Astrocyte of the spinal cord (primary cell): ENCODE data around the gene MAN1A1.

Experiments used
- DNase-seq: peaks from one replicate; pipeline ENCODE4 v3.0.0; 2011; ENCODE audit warnings: low read depth, low spot score
- H3K4me3 ChIP-seq: 2 replicates; pipeline ENCODE4 v1.5.1; 2011; ENCODE audit warnings: low read depth, mild to moderate bottlenecking, low read length, moderate library complexity
- in situ Hi-C: cut with HindIII; loops from 2 replicates; pipeline ENCODE4 v1.10.0; 2017; ENCODE audit warnings: low sequenced_read_pairs
- TF ChIP-seq, protein P1 (sequence below): IDR thresholded peaks from 2 replicates; pipeline ENCODE4 v1.5.1; 2012; ENCODE audit warnings: low read depth, mild to moderate bottlenecking, low read length, inconsistent platforms

MAN1A1 gene

DNA sequence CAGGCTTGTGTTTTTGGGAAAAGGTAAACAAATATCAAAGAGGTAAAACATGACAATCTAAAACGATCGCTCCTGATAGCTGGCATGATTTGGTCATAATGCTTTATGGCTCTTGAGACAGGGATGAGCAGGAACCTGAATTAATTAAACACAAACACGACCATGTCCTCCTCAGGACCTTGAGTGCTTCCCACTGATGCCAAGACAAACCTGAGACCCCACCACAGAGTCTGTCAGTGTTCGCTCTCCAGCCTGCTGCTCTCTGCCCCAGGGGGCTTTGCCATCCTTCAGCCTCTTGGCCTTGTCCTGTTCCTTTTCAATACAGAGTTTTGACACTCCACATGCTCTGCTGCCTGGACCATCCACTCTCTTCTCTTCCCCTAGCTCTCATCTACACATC, 119.4 kb downstream of the MAN1A1 start:
- H3K4me3 ChIP-seq: no peak overlapping the region
- DNase-seq: no peak
- in situ Hi-C loops: no loop called here
- TF ChIP-seq, protein P1, sequence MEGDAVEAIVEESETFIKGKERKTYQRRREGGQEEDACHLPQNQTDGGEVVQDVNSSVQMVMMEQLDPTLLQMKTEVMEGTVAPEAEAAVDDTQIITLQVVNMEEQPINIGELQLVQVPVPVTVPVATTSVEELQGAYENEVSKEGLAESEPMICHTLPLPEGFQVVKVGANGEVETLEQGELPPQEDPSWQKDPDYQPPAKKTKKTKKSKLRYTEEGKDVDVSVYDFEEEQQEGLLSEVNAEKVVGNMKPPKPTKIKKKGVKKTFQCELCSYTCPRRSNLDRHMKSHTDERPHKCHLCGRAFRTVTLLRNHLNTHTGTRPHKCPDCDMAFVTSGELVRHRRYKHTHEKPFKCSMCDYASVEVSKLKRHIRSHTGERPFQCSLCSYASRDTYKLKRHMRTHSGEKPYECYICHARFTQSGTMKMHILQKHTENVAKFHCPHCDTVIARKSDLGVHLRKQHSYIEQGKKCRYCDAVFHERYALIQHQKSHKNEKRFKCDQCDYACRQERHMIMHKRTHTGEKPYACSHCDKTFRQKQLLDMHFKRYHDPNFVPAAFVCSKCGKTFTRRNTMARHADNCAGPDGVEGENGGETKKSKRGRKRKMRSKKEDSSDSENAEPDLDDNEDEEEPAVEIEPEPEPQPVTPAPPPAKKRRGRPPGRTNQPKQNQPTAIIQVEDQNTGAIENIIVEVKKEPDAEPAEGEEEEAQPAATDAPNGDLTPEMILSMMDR: no peak

GRCh38 chr6:119227377-119227776, 122.2 kb downstream of the MAN1A1 start:
- DNase-seq: no peak
- in situ Hi-C loops: no loop called here
- TF ChIP-seq, protein P1: no peak
- no peak overlapping the region for H3K4me3 ChIP-seq

GRCh38 chr6:119226089-119226488, 123.5 kb downstream of the MAN1A1 start:
- no peak overlapping the region for H3K4me3 ChIP-seq
- TF ChIP-seq, protein P1: no peak
- in situ Hi-C loops: no loop called here
- no peak for DNase-seq

DNA sequence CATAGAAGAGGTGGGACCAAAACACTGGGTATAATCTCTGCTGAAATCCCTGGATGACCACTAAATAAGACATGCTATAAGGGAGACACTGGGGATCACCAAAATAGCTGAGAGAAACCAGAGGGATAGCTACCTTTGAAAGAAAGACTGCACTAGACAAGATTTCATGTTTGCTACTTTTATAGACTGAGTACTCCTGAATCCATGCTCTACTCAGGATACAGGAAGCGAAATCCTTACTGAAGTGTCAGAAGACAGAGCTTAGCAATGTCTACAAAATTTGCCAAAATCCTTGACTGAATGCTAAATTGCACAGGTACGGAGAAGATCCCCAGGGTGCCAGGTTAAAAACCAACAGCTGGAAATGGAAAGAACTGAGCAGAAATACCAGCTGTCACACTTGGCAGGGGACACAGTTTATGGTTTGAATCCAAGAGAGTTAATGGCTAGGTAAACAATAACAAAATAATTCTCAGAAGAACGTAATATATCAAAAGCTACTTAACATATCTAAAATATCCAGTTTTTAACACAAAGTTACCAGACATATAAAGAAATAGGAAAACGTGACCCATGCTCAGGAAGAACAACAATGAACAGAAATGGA, 125.4 kb downstream of the MAN1A1 start:
- TF ChIP-seq, protein P1: no peak
- in situ Hi-C loops: no loop called here
- H3K4me3 ChIP-seq: no peak overlapping the region
- no peak for DNase-seq

- in situ Hi-C loops: no loop called here
- TF ChIP-seq, protein P1: no peak
- DNase-seq: no peak
- H3K4me3 ChIP-seq: no peak overlapping the region
Observed at GRCh38 chr6:119220452-119220851, 129.1 kb downstream of the MAN1A1 start.

DNA sequence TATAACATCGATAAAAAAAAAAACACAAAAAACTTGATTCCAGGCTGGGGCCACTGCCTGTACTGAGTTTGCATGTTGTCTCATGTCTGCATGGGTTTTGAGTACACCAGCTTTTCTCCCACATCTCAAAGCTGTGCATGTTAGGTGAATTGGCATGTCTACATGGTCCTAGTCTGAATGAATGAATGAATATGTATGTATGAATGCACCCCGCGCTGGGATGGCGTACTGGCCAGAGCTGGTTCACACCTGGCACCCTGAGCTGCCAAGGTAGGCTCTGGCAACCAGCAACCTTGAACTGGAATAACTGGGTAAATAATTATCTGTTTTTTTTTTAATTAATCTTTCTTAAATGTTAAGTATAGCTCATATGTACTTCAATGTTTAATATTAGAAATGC, 131.0 kb downstream of the MAN1A1 start:
- in situ Hi-C loops: no loop called here
- DNase-seq: no peak
- H3K4me3 ChIP-seq: no peak overlapping the region
- TF ChIP-seq, protein P1: no peak
